Right lobe of liver (tissue), 6 donors: Measurements from ENCODE around the gene WNT7A. TPM values are rescaled to one million over a fixed set of nuclear protein-coding genes. Genes with fewer than 3 reads are reported as not detected.

ENCODE experiments used
- ATAC-seq, 4 donors: fragments of 200-7000 bp; cut with Tn5 transposase; one replicate each; pipeline ENCODE4 v1.9.1; 2020; ENCODE audit warnings: mild to moderate bottlenecking in 4 of 4, moderate library complexity in 4 of 4
- DNase-seq, 3 donors: peaks; one replicate each; pipeline ENCODE4 v3.0.0-alpha.2; 2020
- H3K27ac ChIP-seq, 3 donors: fragments of 200-600 bp; one replicate each; pipeline ENCODE4 v1.8.0; 2022
- H3K27me3 ChIP-seq, 2 donors: fragments of 200-600 bp; one replicate each; pipeline ENCODE4 v1.8.0; 2022
- H3K36me3 ChIP-seq, 4 donors: fragments of 200-600 bp; sonication (generic) in 1 of 4; one replicate each; pipeline versions ENCODE4 v1.5.1 to v1.8.0; 2017 to 2022; ENCODE audit warnings: control low read depth in 1 of 4
- H3K4me1 ChIP-seq, 4 donors: fragments of 200-600 bp; sonication (generic) in 1 of 4; one replicate each; pipeline versions ENCODE4 v1.5.1 to v1.8.0; 2017 to 2022; ENCODE audit warnings: control low read depth in 1 of 4
- H3K4me3 ChIP-seq, 3 donors: fragments of 200-600 bp; one replicate each; pipeline ENCODE4 v1.8.0; 2022
- H3K9me3 ChIP-seq, 4 donors: fragments of 200-600 bp; sonication (generic) in 1 of 4; one replicate each; pipeline versions ENCODE4 v1.5.1 to v1.8.0; 2017 to 2022; ENCODE audit warnings: control low read depth in 1 of 4
- POLR2A ChIP-seq: fragments of 450-650 bp; IDR thresholded peaks from one replicate; pipeline ENCODE4 v1.6.1; 2017; ENCODE audit warnings: antibody characterized with exemption, mild to moderate bottlenecking
- WGBS: methylation state at CpG from one replicate; pipeline ENCODE4 v1.1.6; 2018; ENCODE audit warnings: low coverage, low lambda C conversion rate; ENCODE audit not compliant: insufficient coverage; ENCODE audit errors: missing lambda C conversion rate; 5-methylcytosine and 5-hydroxymethylcytosine counted together
- intact Hi-C, 2 donors: fragments of 100-400 bp; cut with DNase I; formaldehyde crosslinking; loops; one replicate each; pipeline versions ENCODE4 v1.11.2 to v1.14.1; 2022
- total RNA-seq, 6 experiments: library from RNA; depleted of rRNA in 2 of 6; stranded (reverse); fragments of >200 nt in 2 of 6; fragmentation: NEBNext Ultra II Directional in 3 of 6; extraction: Animal tissue kit (Norgen Biotek cat#: 25700) in 3 of 6; gene quantifications; one replicate each; pipeline versions ENCODE4 v1.1.0 to v1.2.4, GENCODE V29; 2016 to 2023
- TF ChIP-seq, protein P1 (sequence below), 4 donors: fragments of 200-600 bp in 3 of 4; fragments of 450-650 bp in 1 of 4; IDR thresholded peaks; one replicate each; pipeline versions ENCODE4 v1.5.1 to v1.8.0; 2016 to 2022; ENCODE audit warnings: antibody characterized with exemption in 4 of 4, mild to moderate bottlenecking in 2 of 4
- donor health status: DM: no; HTN: yes; CAD: no.
- donor health status: DM: no; HTN: no; CAD: no.
- donor health status: DM: no; HTN: no; CAD: no.
- donor health status: DM: no; HTN: yes; CAD: no.
- donor health status: DM: no; HTN: yes; CAD: no.

WNT7A gene
- total RNA-seq, 6 experiments from 2014 or later: not detected

DNA sequence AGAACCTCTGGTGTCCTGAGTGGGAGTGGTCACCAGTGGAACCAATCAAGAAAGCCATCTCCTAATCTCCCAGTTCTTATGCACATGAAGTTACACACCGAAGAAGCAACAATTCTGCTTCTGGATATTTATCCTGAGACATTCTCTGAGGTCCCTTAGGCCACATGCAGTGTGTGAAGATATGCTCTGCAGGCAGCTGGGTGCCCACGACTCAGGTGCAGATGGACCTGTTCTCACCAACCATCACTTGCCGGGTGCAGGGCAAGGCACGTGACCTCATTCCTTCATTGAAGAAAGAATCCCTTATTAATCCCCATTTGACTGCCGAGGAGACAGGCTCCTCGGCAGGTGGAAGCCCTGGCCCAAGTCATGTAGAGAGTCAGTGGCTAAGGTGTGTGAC, 79.8 kb downstream of the WNT7A start:
- 72% methylated on average over 4 of the region's 6 CpGs for WGBS
- no peak for DNase-seq
- no peak overlapping the region for H3K27ac ChIP-seq
- intact Hi-C loops: no loop called here
- no peaks in the 10 kb centered on the region for H3K27me3 ChIP-seq
- no peak for ATAC-seq
- H3K9me3 ChIP-seq: no peaks in the 10 kb centered on the region
- H3K36me3 ChIP-seq: no peaks in the 10 kb centered on the region
- H3K4me1 ChIP-seq: no peaks in the 10 kb centered on the region
- TF ChIP-seq, protein P1, sequence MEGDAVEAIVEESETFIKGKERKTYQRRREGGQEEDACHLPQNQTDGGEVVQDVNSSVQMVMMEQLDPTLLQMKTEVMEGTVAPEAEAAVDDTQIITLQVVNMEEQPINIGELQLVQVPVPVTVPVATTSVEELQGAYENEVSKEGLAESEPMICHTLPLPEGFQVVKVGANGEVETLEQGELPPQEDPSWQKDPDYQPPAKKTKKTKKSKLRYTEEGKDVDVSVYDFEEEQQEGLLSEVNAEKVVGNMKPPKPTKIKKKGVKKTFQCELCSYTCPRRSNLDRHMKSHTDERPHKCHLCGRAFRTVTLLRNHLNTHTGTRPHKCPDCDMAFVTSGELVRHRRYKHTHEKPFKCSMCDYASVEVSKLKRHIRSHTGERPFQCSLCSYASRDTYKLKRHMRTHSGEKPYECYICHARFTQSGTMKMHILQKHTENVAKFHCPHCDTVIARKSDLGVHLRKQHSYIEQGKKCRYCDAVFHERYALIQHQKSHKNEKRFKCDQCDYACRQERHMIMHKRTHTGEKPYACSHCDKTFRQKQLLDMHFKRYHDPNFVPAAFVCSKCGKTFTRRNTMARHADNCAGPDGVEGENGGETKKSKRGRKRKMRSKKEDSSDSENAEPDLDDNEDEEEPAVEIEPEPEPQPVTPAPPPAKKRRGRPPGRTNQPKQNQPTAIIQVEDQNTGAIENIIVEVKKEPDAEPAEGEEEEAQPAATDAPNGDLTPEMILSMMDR (IDR thresholded peaks at IDR 0.05): no peak
- no peak for TF ChIP-seq POLR2A
- no peak overlapping the region for H3K4me3 ChIP-seq

DNA sequence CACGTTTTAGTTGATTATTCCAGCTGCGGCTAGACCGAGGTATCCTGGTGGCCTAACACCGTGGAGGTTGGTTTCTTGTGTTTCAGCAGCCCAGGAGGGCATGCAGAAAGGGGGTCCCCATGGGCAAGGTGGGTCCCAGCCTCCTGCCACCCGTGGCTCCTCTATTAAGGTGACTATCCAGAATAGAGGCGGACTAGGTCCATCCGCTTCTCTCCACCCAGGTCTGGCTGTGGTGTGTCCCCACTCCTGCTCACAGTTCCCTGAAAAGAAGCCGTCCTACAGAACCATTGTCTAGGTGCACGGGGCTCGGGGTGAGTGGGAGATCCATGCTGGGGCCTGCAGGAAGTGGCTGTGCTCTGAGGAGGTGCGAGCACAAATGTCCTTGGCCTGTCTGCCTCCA, 81.5 kb downstream of the WNT7A start:
- Histone ChIP-seq H3K4me3 (no peak overlapping the region), H3K27ac (no peak overlapping the region), H3K27me3 (no peaks in the 10 kb centered on the region), H3K9me3 (no peaks in the 10 kb centered on the region), H3K36me3 (no peaks in the 10 kb centered on the region), H3K4me1 (no peaks in the 10 kb centered on the region)
- no peak for TF ChIP-seq POLR2A
- TF ChIP-seq, protein P1 (IDR thresholded peaks at IDR 0.05): no peak
- ATAC-seq (no peak), DNase-seq (no peak)
- WGBS: 45% methylated on average over 5 of the region's 11 CpGs
- intact Hi-C loops: no loop called here

DNA sequence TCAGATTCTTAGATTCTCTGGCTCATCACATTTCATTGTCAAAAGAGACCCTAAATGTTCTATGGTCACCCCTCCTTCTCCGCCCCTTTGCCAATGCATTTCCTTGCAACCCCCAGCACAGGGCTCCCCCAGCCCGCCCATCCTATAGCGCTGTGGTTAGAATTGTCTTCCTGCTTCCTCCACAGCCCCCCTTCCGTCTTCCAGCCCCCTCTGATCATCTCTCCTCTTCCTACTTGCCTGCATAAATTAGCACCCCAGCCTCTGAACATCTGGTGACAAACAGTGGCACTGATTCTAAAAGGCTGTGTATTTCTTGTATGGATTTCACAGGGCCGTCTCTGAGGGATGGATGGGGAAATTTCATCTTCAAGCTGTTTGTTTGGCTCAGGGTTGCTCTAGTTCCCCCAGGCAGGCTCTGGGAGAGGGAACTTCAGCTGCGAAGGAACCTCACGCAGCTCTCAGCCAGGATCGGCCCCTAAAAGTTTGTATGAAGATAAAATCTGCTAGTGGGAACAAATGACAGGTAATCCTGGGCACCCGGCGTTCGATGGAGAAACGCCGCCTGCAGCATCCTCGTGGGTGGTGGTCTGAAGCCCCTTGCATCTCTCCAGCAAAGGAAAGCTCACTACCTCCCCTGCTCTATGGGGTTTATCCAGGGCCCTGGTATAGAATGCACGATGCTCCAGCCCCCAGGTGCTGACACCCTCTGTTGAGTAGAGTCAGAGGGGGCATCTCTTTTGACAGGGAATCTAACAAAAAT, 83.0 kb downstream of the WNT7A start:
- ATAC-seq (no peak), DNase-seq (no peak)
- H3K27me3 ChIP-seq: no peaks in the 10 kb centered on the region
- H3K4me3 ChIP-seq: no peak overlapping the region
- WGBS: 30% methylated on average over 7 of the region's 15 CpGs
- TF ChIP-seq, protein P1 (IDR thresholded peaks at IDR 0.05): no peak
- TF ChIP-seq POLR2A: no peak
- no peaks in the 10 kb centered on the region for H3K9me3 ChIP-seq
- H3K36me3 ChIP-seq: no peaks in the 10 kb centered on the region
- intact Hi-C loops: no loop called here
- H3K4me1 ChIP-seq: no peaks in the 10 kb centered on the region
- H3K27ac ChIP-seq: no peak overlapping the region

DNA sequence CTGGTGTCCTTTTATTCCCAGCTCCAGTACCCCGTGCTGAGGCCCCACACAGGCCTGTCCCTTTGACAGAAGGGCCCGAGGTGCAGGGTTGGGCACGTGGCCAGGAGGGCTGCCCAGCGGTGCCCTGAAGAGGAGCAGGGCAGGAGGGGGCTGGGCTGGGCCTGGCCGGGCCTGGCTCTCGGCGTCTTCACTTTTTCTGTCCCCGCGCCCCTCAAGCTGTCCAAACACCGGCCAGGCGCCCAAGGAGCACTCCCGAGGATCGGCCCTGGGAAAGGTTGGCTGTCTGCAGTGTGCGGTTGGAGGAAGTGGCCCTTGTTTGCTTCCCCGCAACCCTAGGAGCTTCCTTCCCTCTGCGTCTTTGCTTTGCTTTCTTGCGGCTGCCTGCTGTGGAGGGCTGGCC, 84.1 kb downstream of the WNT7A start:
- no peak overlapping the region for H3K27ac ChIP-seq
- TF ChIP-seq, protein P1 (IDR thresholded peaks at IDR 0.05): no peak
- TF ChIP-seq POLR2A: no peak
- no CpG with 5 or more reads among the region's 17 CpGs for WGBS
- no peak for DNase-seq
- ATAC-seq: no peak
- H3K4me3 ChIP-seq: no peak overlapping the region
- intact Hi-C loops: no loop called here
- no peaks in the 10 kb centered on the region for H3K9me3 ChIP-seq
- no peaks in the 10 kb centered on the region for H3K27me3 ChIP-seq
- H3K36me3 ChIP-seq: no peaks in the 10 kb centered on the region
- no peaks in the 10 kb centered on the region for H3K4me1 ChIP-seq
